NCI-H1105 (cell line): ENCODE results near the gene PPP4R1.

Experiments
- DNase-seq: peaks from one replicate; lab custom pipeline; 2025; lab: John Stamatoyannopoulos, UW

The PPP4R1 gene

GRCh38 chr18:9547782-9548181, 66.6 kb downstream of the PPP4R1 start:
- peak; percentile 26 for DNase-seq

GRCh38 chr18:9546468-9546867, 67.9 kb downstream of the PPP4R1 start:
- DNase-seq, result no peak

GRCh38 chr18:9545029-9545428, 69.3 kb downstream of the PPP4R1 start:
- no peak for DNase-seq

- no peak for DNase-seq
These were observed 71.4 kb downstream of the PPP4R1 start for GRCh38 chr18:9542924-9543323.

- no peak for DNase-seq
These were observed 74.4 kb downstream of the PPP4R1 start for GRCh38 chr18:9539938-9540337.

- DNase-seq, result no peak
These were observed 75.1 kb downstream of the PPP4R1 start for GRCh38 chr18:9539283-9539682.

- no peak for DNase-seq
These were observed 76.7 kb downstream of the PPP4R1 start for GRCh38 chr18:9537677-9538076.

- DNase-seq, result no peak
These were observed 77.8 kb downstream of the PPP4R1 start for GRCh38 chr18:9536354-9537152.

GRCh38 chr18:9535430-9535991, 78.8 kb downstream of the PPP4R1 start:
- DNase-seq, result no peak

GRCh38 chr18:9534844-9535243, 79.5 kb downstream of the PPP4R1 start:
- no peak for DNase-seq

GRCh38 chr18:9531791-9532410, 82.5 kb downstream of the PPP4R1 start:
- no peak for DNase-seq

- DNase-seq, result no peak
These were observed 83.9 kb downstream of the PPP4R1 start for GRCh38 chr18:9530226-9531009.

- DNase-seq, result no peak
These were observed 87.9 kb downstream of the PPP4R1 start for GRCh38 chr18:9526458-9526857.

- DNase-seq, result no peak
These were observed 91.4 kb downstream of the PPP4R1 start for GRCh38 chr18:9522952-9523351.

- DNase-seq, result no peak
These were observed 92.6 kb downstream of the PPP4R1 start for GRCh38 chr18:9521770-9522169.

- no peak for DNase-seq
These were observed 93.7 kb downstream of the PPP4R1 start for GRCh38 chr18:9520666-9521065.

- no peak for DNase-seq
These were observed 95.0 kb downstream of the PPP4R1 start for GRCh38 chr18:9519399-9519798.

GRCh38 chr18:9517869-9518268, 96.5 kb downstream of the PPP4R1 start:
- no peak for DNase-seq

GRCh38 chr18:9516437-9517064, 97.8 kb downstream of the PPP4R1 start:
- DNase-seq, result peak; percentile 3

GRCh38 chr18:9513971-9514512, 100.3 kb downstream of the PPP4R1 start:
- no peak for DNase-seq

GRCh38 chr18:9508446-9509025, 105.8 kb downstream of the PPP4R1 start:
- no peak for DNase-seq
